ENCODE results near the gene ADISSP. TPM values are rescaled to one million over a fixed set of nuclear protein-coding genes. Genes with fewer than 3 reads are reported as not detected.

The ADISSP gene
- total RNA-seq, 3 donors from 2014 or later = 12.3 to 29.3 (median 15.7) TPM

- no peaks in the 10 kb centered on the region for H3K4me1 ChIP-seq
- no peaks in the 10 kb centered on the region for H3K36me3 ChIP-seq
- no peak for DNase-seq (ENCODE audit: low spot score in 2 of 2)
- TF ChIP-seq POLR2A (IDR thresholded peaks at IDR 0.05) = no peak
- TF ChIP-seq POLR2AphosphoS5 (IDR thresholded peaks at IDR 0.05) = peak in 1 of 3 donors; percentile 23
- no peak for TF ChIP-seq CTCF (IDR thresholded peaks at IDR 0.05)
- intact Hi-C loops (cut with DNase I; ENCODE audit: low total_unique reads) = no loop called here
- no peaks in the 10 kb centered on the region for H3K27me3 ChIP-seq
- H3K27ac ChIP-seq = peak overlapping the region; percentile 74 to 88
- no peaks in the 10 kb centered on the region for H3K9me3 ChIP-seq
- peak overlapping the region in 2 of 3 donors; percentile 20 to 57 for H3K4me3 ChIP-seq
Measured at GRCh38 chr20:3727401-3728021, 40.0 kb downstream of the ADISSP start.

GRCh38 chr20:3724356-3724755 is 43.2 kb downstream of the ADISSP start:
- Histone ChIP-seq H3K27ac (no peak overlapping the region), H3K36me3 (no peaks in the 10 kb centered on the region), H3K27me3 (no peaks in the 10 kb centered on the region), H3K4me1 (no peaks in the 10 kb centered on the region), H3K4me3 (no peak overlapping the region), H3K9me3 (no peaks in the 10 kb centered on the region)
- no peak for TF ChIP-seq CTCF (IDR thresholded peaks at IDR 0.05)
- TF ChIP-seq POLR2A (IDR thresholded peaks at IDR 0.05) = no peak
- no peak for TF ChIP-seq POLR2AphosphoS5 (IDR thresholded peaks at IDR 0.05)
- intact Hi-C loops (cut with DNase I; ENCODE audit: low total_unique reads) = no loop called here
- no peak for DNase-seq (ENCODE audit: low spot score in 2 of 2)

GRCh38 chr20:3723284-3723683 is 44.3 kb downstream of the ADISSP start:
- no peak overlapping the region for H3K27ac ChIP-seq
- no peaks in the 10 kb centered on the region for H3K36me3 ChIP-seq
- H3K4me1 ChIP-seq = no peaks in the 10 kb centered on the region
- H3K27me3 ChIP-seq = no peaks in the 10 kb centered on the region
- H3K9me3 ChIP-seq = no peaks in the 10 kb centered on the region
- intact Hi-C loops (cut with DNase I; ENCODE audit: low total_unique reads) = no loop called here
- no peak for DNase-seq (ENCODE audit: low spot score in 2 of 2)
- no peak for TF ChIP-seq CTCF (IDR thresholded peaks at IDR 0.05)
- no peak for TF ChIP-seq POLR2AphosphoS5 (IDR thresholded peaks at IDR 0.05)
- no peak for TF ChIP-seq POLR2A (IDR thresholded peaks at IDR 0.05)
- no peak overlapping the region for H3K4me3 ChIP-seq

GRCh38 chr20:3721912-3722311 is 45.6 kb downstream of the ADISSP start:
- Histone ChIP-seq H3K9me3 (no peaks in the 10 kb centered on the region), H3K27ac (no peak overlapping the region), H3K27me3 (no peaks in the 10 kb centered on the region), H3K4me3 (no peak overlapping the region), H3K4me1 (no peaks in the 10 kb centered on the region), H3K36me3 (no peaks in the 10 kb centered on the region)
- no peak for TF ChIP-seq POLR2A (IDR thresholded peaks at IDR 0.05)
- TF ChIP-seq POLR2AphosphoS5 (IDR thresholded peaks at IDR 0.05) = no peak
- no peak for TF ChIP-seq CTCF (IDR thresholded peaks at IDR 0.05)
- no peak for DNase-seq (ENCODE audit: low spot score in 2 of 2)
- intact Hi-C loops (cut with DNase I; ENCODE audit: low total_unique reads) = no loop called here

- Histone ChIP-seq H3K4me3 (no peak overlapping the region), H3K27me3 (no peaks in the 10 kb centered on the region), H3K4me1 (no peaks in the 10 kb centered on the region), H3K9me3 (no peaks in the 10 kb centered on the region), H3K36me3 (no peaks in the 10 kb centered on the region), H3K27ac (no peak overlapping the region)
- DNase-seq (ENCODE audit: low spot score in 2 of 2) = no peak
- intact Hi-C loops (cut with DNase I; ENCODE audit: low total_unique reads) = no loop called here
- TF ChIP-seq CTCF (IDR thresholded peaks at IDR 0.05) (no peak), POLR2AphosphoS5 (IDR thresholded peaks at IDR 0.05) (no peak), POLR2A (IDR thresholded peaks at IDR 0.05) (no peak)
Measured at GRCh38 chr20:3720626-3721025, 46.9 kb downstream of the ADISSP start.
